Peyer's patch (tissue), 4 donors: ENCODE data around the gene PAPSS2. TPM values are rescaled to one million over a fixed set of nuclear protein-coding genes. Genes with fewer than 3 reads are reported as not detected.

Source experiments
- DNase-seq, 3 donors: peaks; one replicate each; pipeline ENCODE4 v3.0.0-alpha.2; 2017 to 2019
- H3K27ac ChIP-seq, 4 donors: fragments of 200-600 bp; sonication (generic); one replicate each; pipeline ENCODE4 v1.5.1; 2016 to 2019
- H3K27me3 ChIP-seq, 2 donors: fragments of 200-600 bp; sonication (generic); one replicate each; pipeline ENCODE4 v1.5.1; 2019
- H3K36me3 ChIP-seq, 3 donors: fragments of 200-600 bp; sonication (generic); one replicate each; pipeline ENCODE4 v1.5.1; 2016 to 2019
- H3K4me1 ChIP-seq, 4 donors: fragments of 200-600 bp; sonication (generic); one replicate each; pipeline ENCODE4 v1.5.1; 2016 to 2019
- H3K4me3 ChIP-seq, 4 donors: fragments of 200-600 bp; sonication (generic); 1 replicate in 3 of 4; 2 replicates in 1 of 4; pipeline ENCODE4 v1.5.1; 2016 to 2019; ENCODE audit warnings: mild to moderate bottlenecking in 1 of 4
- H3K9me3 ChIP-seq, 4 donors: fragments of 200-600 bp; sonication (generic); one replicate each; pipeline ENCODE4 v1.5.1; 2016 to 2019; ENCODE audit warnings: mild to moderate bottlenecking in 1 of 4
- CTCF ChIP-seq, 6 experiments: fragments of 450-650 bp in 4 of 6; fragments of 200-600 bp in 2 of 6; sonication (generic) in 1 of 6; IDR thresholded peaks; one replicate each; pipeline ENCODE4 v1.5.1; 2017 to 2019; ENCODE audit warnings: antibody characterized with exemption in 6 of 6, mild to moderate bottlenecking in 3 of 6, moderate library complexity in 1 of 6
- POLR2A ChIP-seq, 2 donors: fragments of 450-650 bp; IDR thresholded peaks; one replicate each; pipeline ENCODE4 v1.5.1; 2017; ENCODE audit warnings: antibody characterized with exemption in 2 of 2, mild to moderate bottlenecking in 2 of 2, moderate library complexity in 2 of 2
- total RNA-seq, 4 donors: library from RNA; depleted of rRNA; stranded (reverse); fragments of >200 nt; gene quantifications; one replicate each; pipeline ENCODE4 v1.1.0, GENCODE V29; 2016

Gene PAPSS2
- total RNA-seq, 4 donors from 2014 or later: 28.1 to 166 (median 146) TPM

DNA sequence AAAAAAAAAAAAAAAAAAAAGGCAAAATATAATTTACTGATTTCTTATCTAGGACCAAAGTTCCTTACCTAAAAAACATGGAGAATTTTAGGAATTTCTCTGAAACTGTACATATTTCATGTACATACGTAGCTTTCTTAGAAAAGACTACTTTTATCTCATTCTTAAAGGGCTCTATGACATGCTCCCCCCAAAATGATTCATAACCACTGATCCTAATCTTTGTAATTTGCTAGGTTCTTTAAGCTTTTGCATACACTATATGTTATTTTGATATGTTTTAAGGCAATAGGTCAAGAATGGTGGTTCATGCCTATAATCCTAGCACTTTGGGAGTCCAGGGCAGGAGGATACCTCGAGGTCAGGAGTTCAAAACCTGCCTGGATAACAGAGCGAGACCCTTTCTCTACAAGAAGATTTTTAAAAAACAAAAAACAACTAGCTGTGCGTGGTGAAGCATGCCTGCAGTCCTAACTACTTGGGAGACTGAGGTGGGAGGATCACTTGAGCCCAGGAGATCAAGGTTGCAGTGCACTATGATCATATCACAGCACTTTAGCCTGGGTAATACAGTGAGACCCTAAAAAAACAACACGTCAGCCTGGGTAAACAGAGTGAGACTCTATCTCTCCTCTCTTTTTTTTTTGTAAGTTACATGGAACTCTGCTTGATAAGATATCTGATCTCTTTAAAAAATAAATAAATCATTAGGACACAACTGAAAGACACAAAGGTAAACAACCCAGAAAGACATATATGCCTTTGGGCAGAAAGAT, 103.6 kb downstream of the PAPSS2 start:
- H3K36me3 ChIP-seq: peaks cover 0 to 57% (median 0%) of the 10 kb centered on the region in 3 donors
- no peak overlapping the region for H3K4me3 ChIP-seq
- no peak for TF ChIP-seq CTCF (IDR thresholded peaks at IDR 0.05)
- no peak for TF ChIP-seq POLR2A (IDR thresholded peaks at IDR 0.05)
- no peaks in the 10 kb centered on the region for H3K9me3 ChIP-seq
- no peak overlapping the region for H3K27ac ChIP-seq
- no peak for DNase-seq
- no peaks in the 10 kb centered on the region for H3K27me3 ChIP-seq
- H3K4me1 ChIP-seq: no peaks in the 10 kb centered on the region

- no peaks in the 10 kb centered on the region for H3K27me3 ChIP-seq
- no peak overlapping the region for H3K27ac ChIP-seq
- no peak for DNase-seq
- H3K4me3 ChIP-seq: no peak overlapping the region
- H3K9me3 ChIP-seq: no peaks in the 10 kb centered on the region
- TF ChIP-seq CTCF (IDR thresholded peaks at IDR 0.05) (no peak), POLR2A (IDR thresholded peaks at IDR 0.05) (no peak)
- peaks cover 0 to 67% (median 0%) of the 10 kb centered on the region in 3 donors for H3K36me3 ChIP-seq
- no peaks in the 10 kb centered on the region for H3K4me1 ChIP-seq
These were observed 104.6 kb downstream of the PAPSS2 start for GRCh38 chr10:87764072-87764934.

- Histone ChIP-seq H3K27ac (no peak overlapping the region), H3K9me3 (no peaks in the 10 kb centered on the region), H3K4me3 (no peak overlapping the region), H3K4me1 (no peaks in the 10 kb centered on the region), H3K27me3 (no peaks in the 10 kb centered on the region), H3K36me3 (peaks cover 0 to 61% (median 0%) of the 10 kb centered on the region in 3 donors)
- no peak for TF ChIP-seq POLR2A (IDR thresholded peaks at IDR 0.05)
- no peak for TF ChIP-seq CTCF (IDR thresholded peaks at IDR 0.05)
- no peak for DNase-seq
These were observed 106.1 kb downstream of the PAPSS2 start for GRCh38 chr10:87765666-87766376.

- TF ChIP-seq POLR2A (IDR thresholded peaks at IDR 0.05): no peak
- TF ChIP-seq CTCF (IDR thresholded peaks at IDR 0.05): no peak
- H3K27ac ChIP-seq: no peak overlapping the region
- H3K4me3 ChIP-seq: no peak overlapping the region
- peaks cover 0 to 60% (median 0%) of the 10 kb centered on the region in 3 donors for H3K36me3 ChIP-seq
- no peaks in the 10 kb centered on the region for H3K4me1 ChIP-seq
- no peaks in the 10 kb centered on the region for H3K27me3 ChIP-seq
- no peak for DNase-seq
- no peaks in the 10 kb centered on the region for H3K9me3 ChIP-seq
These were observed 107.6 kb downstream of the PAPSS2 start for GRCh38 chr10:87767253-87767652.

DNA sequence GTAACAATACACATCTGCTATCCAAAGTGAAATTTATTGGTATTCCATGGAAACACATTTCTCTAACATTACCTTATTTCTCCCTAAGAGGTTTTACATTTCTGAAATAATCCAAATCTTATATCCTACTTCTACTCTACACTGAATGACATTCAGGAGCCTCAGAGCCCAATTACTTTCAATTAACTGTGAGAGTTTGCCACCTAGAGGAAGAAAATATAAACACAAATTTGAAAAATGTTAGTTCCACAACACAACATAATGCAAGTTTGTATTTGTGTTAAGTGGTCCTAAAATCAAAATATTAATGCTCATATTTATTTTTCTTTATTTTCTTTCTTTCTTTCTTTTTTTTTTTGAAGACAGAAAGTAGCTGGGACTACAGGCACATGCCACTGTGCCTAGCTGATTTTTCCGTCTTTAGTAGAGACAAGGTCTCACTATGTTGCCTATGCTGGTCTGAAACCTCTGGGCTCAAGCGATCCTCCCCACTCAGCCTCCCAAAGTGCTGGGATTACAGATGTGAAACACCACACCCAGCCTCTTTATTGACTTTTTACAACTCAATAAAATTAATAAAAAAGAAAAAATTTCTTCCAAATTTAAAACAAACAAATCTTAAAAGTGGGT, 112.3 kb downstream of the PAPSS2 start:
- H3K36me3 ChIP-seq: peaks cover 0 to 33% (median 0%) of the 10 kb centered on the region in 3 donors
- no peaks in the 10 kb centered on the region for H3K9me3 ChIP-seq
- H3K27ac ChIP-seq: no peak overlapping the region
- TF ChIP-seq CTCF (IDR thresholded peaks at IDR 0.05): peak in 5 of 6 experiments; percentile 48 to 72 (median 60)
- TF ChIP-seq POLR2A (IDR thresholded peaks at IDR 0.05): no peak
- no peaks in the 10 kb centered on the region for H3K4me1 ChIP-seq
- H3K4me3 ChIP-seq: no peak overlapping the region
- H3K27me3 ChIP-seq: no peaks in the 10 kb centered on the region
- no peak for DNase-seq
